ENCODE results near the gene CRYBB2. TPM values are rescaled to one million over a fixed set of nuclear protein-coding genes. Genes with fewer than 3 reads are reported as not detected.

The CRYBB2 gene
- total RNA-seq, 1 donor from 2014 or later: 0.81 TPM

DNA sequence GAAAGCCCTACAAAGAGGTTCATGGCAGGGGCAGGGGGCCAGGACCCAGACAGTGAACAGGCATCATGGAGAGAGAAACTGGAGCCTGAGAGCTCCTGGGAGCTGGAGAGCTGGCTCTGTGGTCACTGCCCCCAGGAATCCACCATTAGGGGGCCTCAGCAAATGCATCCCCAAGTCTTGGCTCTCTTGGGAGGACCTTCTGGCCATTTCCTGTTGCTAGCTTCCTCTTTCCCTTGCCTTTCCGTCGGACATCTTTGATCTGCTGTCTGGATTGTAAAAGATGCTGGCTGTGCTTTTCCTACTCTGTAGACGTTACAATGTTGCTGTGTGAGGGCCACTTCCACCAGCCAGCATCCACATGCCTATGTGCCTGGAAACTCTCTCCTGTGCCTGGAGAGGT lies 7.1 kb upstream of the CRYBB2 start:
- Mint-ChIP-seq H3K36me3 (ENCODE audit: insufficient read depth) (peaks cover 8% of the 10 kb centered on the region), H3K4me3 (ENCODE audit: low read depth) (no peak overlapping the region), H3K4me1 (ENCODE audit: low read depth) (no peaks in the 10 kb centered on the region), H3K9me3 (ENCODE audit: low read depth) (peaks cover 12% of the 10 kb centered on the region), H3K27me3 (no peaks in the 10 kb centered on the region), H3K27ac (no peak overlapping the region)
- no peak for DNase-seq (ENCODE audit: low spot score, unreplicated experiment)
- TF ChIP-seq, protein P1, sequence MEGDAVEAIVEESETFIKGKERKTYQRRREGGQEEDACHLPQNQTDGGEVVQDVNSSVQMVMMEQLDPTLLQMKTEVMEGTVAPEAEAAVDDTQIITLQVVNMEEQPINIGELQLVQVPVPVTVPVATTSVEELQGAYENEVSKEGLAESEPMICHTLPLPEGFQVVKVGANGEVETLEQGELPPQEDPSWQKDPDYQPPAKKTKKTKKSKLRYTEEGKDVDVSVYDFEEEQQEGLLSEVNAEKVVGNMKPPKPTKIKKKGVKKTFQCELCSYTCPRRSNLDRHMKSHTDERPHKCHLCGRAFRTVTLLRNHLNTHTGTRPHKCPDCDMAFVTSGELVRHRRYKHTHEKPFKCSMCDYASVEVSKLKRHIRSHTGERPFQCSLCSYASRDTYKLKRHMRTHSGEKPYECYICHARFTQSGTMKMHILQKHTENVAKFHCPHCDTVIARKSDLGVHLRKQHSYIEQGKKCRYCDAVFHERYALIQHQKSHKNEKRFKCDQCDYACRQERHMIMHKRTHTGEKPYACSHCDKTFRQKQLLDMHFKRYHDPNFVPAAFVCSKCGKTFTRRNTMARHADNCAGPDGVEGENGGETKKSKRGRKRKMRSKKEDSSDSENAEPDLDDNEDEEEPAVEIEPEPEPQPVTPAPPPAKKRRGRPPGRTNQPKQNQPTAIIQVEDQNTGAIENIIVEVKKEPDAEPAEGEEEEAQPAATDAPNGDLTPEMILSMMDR (IDR thresholded peaks at IDR 0.05; ENCODE audit: unreplicated experiment): no peak

DNA sequence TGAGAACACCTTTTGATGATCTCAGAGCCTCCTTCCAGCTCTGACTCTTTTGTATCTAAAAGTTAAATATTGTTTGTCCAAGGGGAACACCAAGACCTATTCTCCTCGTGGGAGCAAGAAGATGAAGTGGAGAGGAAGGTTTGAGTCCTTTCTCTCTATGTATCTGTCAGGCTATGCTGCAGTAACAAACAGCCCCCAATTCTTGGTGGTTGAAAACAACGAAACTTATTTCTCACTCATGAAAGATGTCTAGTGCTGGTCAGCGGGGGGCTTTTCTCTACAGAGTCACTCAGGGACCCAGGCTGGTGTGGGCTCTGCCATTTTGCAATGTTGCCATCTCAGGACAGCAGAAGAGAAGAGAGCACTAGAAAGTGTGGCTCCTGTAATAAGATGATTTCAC lies 6.2 kb upstream of the CRYBB2 start:
- Mint-ChIP-seq H3K4me3 (ENCODE audit: low read depth) (no peak overlapping the region), H3K27ac (no peak overlapping the region), H3K4me1 (ENCODE audit: low read depth) (no peaks in the 10 kb centered on the region), H3K27me3 (no peaks in the 10 kb centered on the region), H3K36me3 (ENCODE audit: insufficient read depth) (peaks cover 8% of the 10 kb centered on the region), H3K9me3 (ENCODE audit: low read depth) (peaks cover 12% of the 10 kb centered on the region)
- TF ChIP-seq, protein P1 (IDR thresholded peaks at IDR 0.05; ENCODE audit: unreplicated experiment): no peak
- DNase-seq (ENCODE audit: low spot score, unreplicated experiment): no peak

DNA sequence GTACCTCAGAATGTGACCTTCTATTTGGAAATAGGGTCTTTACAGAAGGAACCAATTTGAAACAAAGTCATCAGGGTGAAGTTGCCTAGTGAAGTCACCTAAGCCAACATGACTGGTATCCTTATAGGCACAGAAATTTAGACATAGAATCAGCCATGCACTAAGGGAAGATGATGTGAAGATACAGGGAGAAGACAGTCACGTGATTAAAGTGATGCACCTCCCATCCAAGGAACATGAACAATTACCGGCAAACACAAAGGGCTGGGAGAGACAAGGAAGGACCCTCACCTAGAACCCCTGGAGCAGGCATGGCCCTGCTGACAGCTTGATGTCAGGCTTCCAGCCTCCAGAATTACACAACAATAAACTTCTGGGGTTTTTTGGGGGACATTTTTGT lies 3.2 kb upstream of the CRYBB2 start:
- H3K9me3 Mint-ChIP-seq (ENCODE audit: low read depth): peaks cover 12% of the 10 kb centered on the region
- no peak overlapping the region for H3K4me3 Mint-ChIP-seq (ENCODE audit: low read depth)
- TF ChIP-seq, protein P1 (IDR thresholded peaks at IDR 0.05; ENCODE audit: unreplicated experiment): no peak
- peaks cover 10% of the 10 kb centered on the region for H3K27me3 Mint-ChIP-seq
- no peak overlapping the region for H3K27ac Mint-ChIP-seq
- peaks cover 8% of the 10 kb centered on the region for H3K36me3 Mint-ChIP-seq (ENCODE audit: insufficient read depth)
- DNase-seq (ENCODE audit: low spot score, unreplicated experiment): no peak
- H3K4me1 Mint-ChIP-seq (ENCODE audit: low read depth): no peaks in the 10 kb centered on the region

DNA sequence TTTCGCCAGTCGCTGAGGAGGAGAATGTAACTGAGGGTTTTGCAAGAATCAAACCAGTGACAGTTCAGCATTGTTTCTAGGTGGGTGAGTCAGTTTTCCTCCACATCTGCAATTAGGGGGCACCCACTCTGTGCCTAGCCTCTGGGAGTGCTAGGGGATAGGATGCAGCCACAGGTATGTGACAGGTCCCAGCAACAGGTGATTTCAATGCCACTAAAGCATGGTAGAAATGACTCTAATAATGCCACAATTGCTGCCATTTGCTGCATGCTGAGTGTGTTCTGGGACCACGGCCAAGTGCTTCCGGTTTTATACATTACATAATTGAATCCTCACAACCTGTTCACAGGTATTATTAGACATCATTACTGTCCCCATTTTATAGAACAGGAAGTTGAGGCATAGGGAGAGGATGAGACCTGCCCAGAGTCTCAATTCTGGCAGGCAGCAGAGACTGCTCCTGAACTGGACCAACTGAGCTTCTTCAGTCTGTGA lies 556 bp downstream of the CRYBB2 start:
- Mint-ChIP-seq H3K4me3 (ENCODE audit: low read depth) (no peak overlapping the region), H3K4me1 (ENCODE audit: low read depth) (no peaks in the 10 kb centered on the region), H3K9me3 (ENCODE audit: low read depth) (peaks cover 3% of the 10 kb centered on the region), H3K27ac (no peak overlapping the region), H3K36me3 (ENCODE audit: insufficient read depth) (no peaks in the 10 kb centered on the region), H3K27me3 (peaks cover 13% of the 10 kb centered on the region)
- no peak for DNase-seq (ENCODE audit: low spot score, unreplicated experiment)
- TF ChIP-seq, protein P1 (IDR thresholded peaks at IDR 0.05; ENCODE audit: unreplicated experiment): no peak

DNA sequence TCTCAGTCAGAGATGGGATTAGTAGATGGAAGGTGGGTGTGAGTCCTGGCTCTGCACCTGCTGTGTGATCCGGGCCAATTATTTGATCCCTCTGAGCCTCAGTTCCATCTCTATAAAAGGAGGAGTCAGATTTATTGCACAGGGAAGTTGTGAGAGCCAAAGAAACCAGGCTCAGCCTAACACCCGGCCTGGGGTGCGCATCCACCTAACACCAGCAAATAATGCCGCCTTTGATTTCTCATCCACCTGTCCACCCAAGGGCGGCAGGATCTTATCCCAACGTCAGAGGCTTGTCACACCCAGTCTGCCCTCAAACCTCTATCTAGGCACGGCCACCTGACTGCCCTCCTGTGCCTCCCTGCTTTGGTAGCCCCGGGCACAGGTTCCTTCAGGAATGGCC lies 2.4 kb downstream of the CRYBB2 start:
- TF ChIP-seq, protein P1 (IDR thresholded peaks at IDR 0.05; ENCODE audit: unreplicated experiment): no peak
- Mint-ChIP-seq H3K36me3 (ENCODE audit: insufficient read depth) (no peaks in the 10 kb centered on the region), H3K4me3 (ENCODE audit: low read depth) (no peak overlapping the region), H3K27me3 (peaks cover 13% of the 10 kb centered on the region), H3K9me3 (ENCODE audit: low read depth) (no peaks in the 10 kb centered on the region), H3K4me1 (ENCODE audit: low read depth) (no peaks in the 10 kb centered on the region), H3K27ac (no peak overlapping the region)
- DNase-seq (ENCODE audit: low spot score, unreplicated experiment): no peak
